GM19239 (cell line): ENCODE data around the gene VILL.

Experiments
- DNase-seq: peaks from one replicate; pipeline ENCODE4 v3.0.0; 2011; ENCODE audit warnings: low spot score; ENCODE audit not compliant: insufficient read length
- FAIRE-seq: peaks from 2 replicates; lab custom pipeline; 2011; peaks lifted over from hg19 to GRCh38; lab: Jason Lieb, UNC

The VILL gene

GRCh38 chr3:38009807-38010591 lies 19.4 kb downstream of the VILL start:
- no peak for FAIRE-seq
- no peak for DNase-seq

- no peak for DNase-seq
- FAIRE-seq, result no peak
Measured at GRCh38 chr3:38011111-38011510, 20.5 kb downstream of the VILL start.

GRCh38 chr3:38015485-38015884 lies 24.9 kb downstream of the VILL start:
- FAIRE-seq (no peak), DNase-seq (no peak)

- DNase-seq (no peak), FAIRE-seq (no peak)
Measured at GRCh38 chr3:38015984-38016383, 25.4 kb downstream of the VILL start.

GRCh38 chr3:38016410-38016809 lies 25.8 kb downstream of the VILL start:
- DNase-seq (no peak), FAIRE-seq (no peak)

GRCh38 chr3:38016847-38017444 lies 26.4 kb downstream of the VILL start:
- no peak for FAIRE-seq

GRCh38 chr3:38017445-38018295 lies 27.1 kb downstream of the VILL start:
- DNase-seq (no peak), FAIRE-seq (no peak)

More at GRCh38 chr3:38016847-38017444, 26.4 kb downstream of the VILL start:
- no peak for DNase-seq

- FAIRE-seq (no peak), DNase-seq (no peak)
Measured at GRCh38 chr3:38018296-38019266, 28.0 kb downstream of the VILL start.

GRCh38 chr3:38019658-38020341 lies 29.2 kb downstream of the VILL start:
- FAIRE-seq (no peak), DNase-seq (no peak)

GRCh38 chr3:38020342-38020726 lies 29.7 kb downstream of the VILL start:
- FAIRE-seq, result no peak

GRCh38 chr3:38021196-38021595 lies 30.6 kb downstream of the VILL start:
- FAIRE-seq (no peak), DNase-seq (no peak)

More at GRCh38 chr3:38020342-38020726, 29.7 kb downstream of the VILL start:
- DNase-seq, result no peak

GRCh38 chr3:38022301-38022700 lies 31.7 kb downstream of the VILL start:
- FAIRE-seq (no peak), DNase-seq (no peak)

- no peak for FAIRE-seq
Measured at GRCh38 chr3:38022896-38023709, 32.5 kb downstream of the VILL start.

GRCh38 chr3:38026856-38027255 lies 36.3 kb downstream of the VILL start:
- FAIRE-seq, result no peak
- no peak for DNase-seq

More at GRCh38 chr3:38022896-38023709, 32.5 kb downstream of the VILL start:
- DNase-seq, result no peak

GRCh38 chr3:38027466-38028465 lies 37.2 kb downstream of the VILL start:
- no peak for DNase-seq
- no peak for FAIRE-seq

GRCh38 chr3:38028621-38029361 lies 38.2 kb downstream of the VILL start:
- FAIRE-seq (no peak), DNase-seq (no peak)
